ENCODE measurements around the gene MS4A2. TPM values are rescaled to one million over a fixed set of nuclear protein-coding genes. Genes with fewer than 3 reads are reported as not detected.
"Not testable (repeated sequence)": the region's sequence is repeated elsewhere in the genome, so short reads cannot be mapped to it uniquely, and the experiment has no call there.

MS4A2 gene
- polyA plus RNA-seq (2012; ENCODE audit: insufficient read depth, insufficient read length, low read depth) = not detected

DNA sequence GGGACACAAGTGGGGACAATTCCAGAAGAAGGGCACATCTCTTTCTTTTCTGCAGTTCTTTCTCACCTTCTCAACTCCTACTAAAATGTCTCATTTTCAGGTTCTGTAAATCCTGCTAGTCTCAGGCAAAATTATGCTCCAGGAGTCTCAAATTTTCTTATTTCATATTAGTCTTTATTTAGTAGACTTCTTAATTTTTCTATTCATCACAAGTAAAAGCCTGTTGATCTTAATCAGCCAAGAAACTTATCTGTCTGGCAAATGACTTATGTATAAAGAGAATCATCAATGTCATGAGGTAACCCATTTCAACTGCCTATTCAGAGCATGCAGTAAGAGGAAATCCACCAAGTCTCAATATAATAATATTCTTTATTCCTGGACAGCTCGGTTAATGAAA, at the start of gene MS4A2:
TSS of gene MS4A2 (plus strand) at position 301 of the 400 bp plus-strand sequence. CDS start 102 bp downstream, outside the sequence.
- Histone ChIP-seq H3K27me3 (no peaks in the 10 kb centered on the region), H3K36me3 (no peaks in the 10 kb centered on the region), H3K9me3 (no peaks in the 10 kb centered on the region), H3K4me1 (no peaks in the 10 kb centered on the region), H3K4me3 (ENCODE audit: low read depth, low read length) (no peak within 1 kb of the TSS)
- no peak for TF ChIP-seq CTCF (IDR thresholded peaks at IDR 0.05; ENCODE audit: low read depth, low read length)
- no peak for DNase-seq

- no peak for TF ChIP-seq CTCF (IDR thresholded peaks at IDR 0.05; ENCODE audit: low read depth, low read length)
- Histone ChIP-seq H3K9me3 (no peaks in the 10 kb centered on the region), H3K27me3 (no peaks in the 10 kb centered on the region), H3K36me3 (no peaks in the 10 kb centered on the region), H3K4me1 (no peaks in the 10 kb centered on the region), H3K4me3 (ENCODE audit: low read depth, low read length) (no peak within 1 kb of the TSS)
- DNase-seq = no peak
These were observed 48.4 kb upstream of the MS4A2 start, which contains the start of gene OOSP2 for GRCh38 chr11:60040109-60040508. Gene OOSP2 (plus strand): TSS chr11:60040409. CDS start chr11:60040460, 51 bp downstream.

DNA sequence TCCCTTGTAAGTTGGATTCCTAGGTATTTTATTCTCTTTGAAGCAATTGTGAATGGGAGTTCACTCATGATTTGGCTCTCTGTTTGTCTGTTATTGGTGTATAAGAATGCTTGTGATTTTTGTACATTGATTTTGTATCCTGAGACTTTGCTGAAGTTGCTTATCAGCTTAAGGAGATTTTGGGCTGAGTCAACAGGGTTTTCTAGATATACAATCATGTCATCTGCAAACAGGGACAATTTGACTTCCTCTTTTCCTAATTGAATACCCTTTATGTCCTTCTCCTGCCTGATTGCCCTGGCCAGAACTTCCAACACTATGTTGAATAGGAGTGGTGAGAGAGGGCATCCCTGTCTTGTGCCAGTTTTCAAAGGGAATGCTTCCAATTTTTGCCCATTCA, 38.0 kb upstream of the MS4A2 start:
- H3K27me3 ChIP-seq, H3K9me3 ChIP-seq, DNase-seq: not testable (repeated sequence)

GRCh38 chr11:60050839-60051238, 37.6 kb upstream of the MS4A2 start:
- H3K9me3 ChIP-seq; H3K4me1 ChIP-seq; H3K4me3 ChIP-seq (ENCODE audit: low read depth, low read length); H3K27me3 ChIP-seq; H3K36me3 ChIP-seq; DNase-seq: not testable (repeated sequence)

More for the DNA sequence above, 38.0 kb upstream of the MS4A2 start:
- H3K4me3 ChIP-seq (ENCODE audit: low read depth, low read length); H3K4me1 ChIP-seq; H3K36me3 ChIP-seq: not testable (repeated sequence)

DNA sequence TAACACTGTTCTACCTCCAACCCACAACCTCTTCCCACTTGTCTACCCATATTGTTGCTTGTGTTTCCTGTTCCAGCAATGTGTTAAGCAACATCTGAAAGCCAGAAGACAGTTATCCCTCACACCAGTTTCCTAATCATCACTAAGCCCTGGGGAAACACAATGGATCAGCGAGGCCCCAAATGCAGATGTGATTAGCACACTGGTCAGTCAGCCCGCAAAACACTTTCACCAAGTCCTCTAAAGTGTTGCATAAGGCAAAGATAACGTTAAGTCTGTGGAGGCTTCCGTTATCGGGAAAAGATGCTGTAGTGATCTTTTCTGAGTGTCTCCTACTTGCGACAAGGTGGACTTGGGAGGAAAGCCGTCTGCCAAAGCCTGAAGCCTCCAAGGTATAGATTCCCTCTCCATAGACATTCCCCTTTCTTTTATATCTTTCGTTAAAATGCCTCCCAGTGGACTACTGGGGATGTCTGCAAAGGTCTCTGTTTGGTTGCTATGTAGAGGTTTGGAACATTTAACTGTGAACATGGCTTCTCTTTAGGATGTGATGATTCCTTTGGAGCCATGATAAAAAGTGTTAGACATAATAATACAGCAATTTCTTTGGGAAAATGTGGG, 32.0 kb upstream of the MS4A2 start, which contains the start of gene MS4A3:
TSS of gene MS4A3 (plus strand) at position 317 of the 621 bp plus-strand sequence. CDS start 4,496 bp downstream, outside the sequence.
- DNase-seq = no peak
- Histone ChIP-seq H3K27me3 (no peaks in the 10 kb centered on the region), H3K4me1 (no peaks in the 10 kb centered on the region), H3K4me3 (ENCODE audit: low read depth, low read length) (no peak within 1 kb of the TSS), H3K36me3 (no peaks in the 10 kb centered on the region), H3K9me3 (no peaks in the 10 kb centered on the region)
- no peak for TF ChIP-seq CTCF (IDR thresholded peaks at IDR 0.05; ENCODE audit: low read depth, low read length)

DNA sequence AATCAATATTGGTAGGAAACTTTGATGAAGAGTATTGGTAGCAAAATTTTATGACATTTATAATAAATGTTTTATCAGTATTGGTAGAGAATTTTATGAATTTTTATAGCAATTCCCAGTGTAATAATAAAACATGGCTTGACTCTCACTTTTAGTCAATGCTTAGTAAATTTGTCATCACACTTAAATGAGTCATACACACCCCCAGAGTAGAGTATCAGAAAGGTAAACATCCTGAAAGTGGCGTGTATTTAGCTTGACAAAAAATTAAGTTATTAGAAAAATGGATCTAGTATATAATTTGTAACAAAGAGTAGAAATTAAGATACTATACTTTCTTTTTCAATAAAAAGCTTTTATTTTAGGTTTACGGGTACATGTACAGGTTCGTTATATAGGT, 29.4 kb upstream of the MS4A2 start:
- Histone ChIP-seq H3K27me3 (no peaks in the 10 kb centered on the region), H3K36me3 (no peaks in the 10 kb centered on the region), H3K9me3 (no peaks in the 10 kb centered on the region), H3K4me3 (ENCODE audit: low read depth, low read length) (no peak overlapping the region), H3K4me1 (no peaks in the 10 kb centered on the region)
- no peak for TF ChIP-seq CTCF (IDR thresholded peaks at IDR 0.05; ENCODE audit: low read depth, low read length)
- no peak for DNase-seq

DNA sequence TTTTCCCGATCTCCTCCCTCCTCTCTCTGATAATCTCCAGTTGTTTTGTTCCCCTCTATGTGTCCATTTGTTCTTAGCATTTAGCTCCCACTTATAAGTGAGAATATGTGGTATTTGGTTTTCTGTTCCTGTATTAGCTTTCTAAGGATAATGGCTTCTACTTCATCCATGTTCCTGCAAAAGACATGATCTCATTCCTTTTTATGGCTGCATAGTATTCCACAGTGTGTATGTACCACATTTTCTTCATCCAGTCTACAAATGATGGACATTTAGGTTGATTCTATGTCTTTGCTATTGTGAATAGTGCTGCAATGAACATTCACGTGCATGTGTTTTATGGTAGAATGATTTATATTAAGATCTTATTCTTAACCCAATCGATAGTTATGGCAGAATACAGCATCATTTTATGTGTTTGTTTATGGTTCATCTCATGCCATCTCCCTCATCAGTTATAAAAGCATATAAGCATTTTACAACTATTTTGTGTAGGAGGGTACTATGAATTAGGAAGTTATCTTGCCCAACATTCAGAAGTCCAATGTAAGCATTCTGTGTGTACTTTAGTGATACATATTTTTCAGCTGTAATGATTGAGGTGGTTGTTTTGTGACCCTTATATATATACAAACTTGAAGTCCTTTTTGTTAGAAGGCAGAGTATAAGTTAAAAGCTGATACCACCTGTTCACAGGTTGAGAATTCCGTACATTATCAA, 28.8 kb upstream of the MS4A2 start:
- no peaks in the 10 kb centered on the region for H3K4me1 ChIP-seq

More for the DNA sequence above, 28.8 kb upstream of the MS4A2 start:
- H3K27me3 ChIP-seq = no peaks in the 10 kb centered on the region
- H3K36me3 ChIP-seq = no peaks in the 10 kb centered on the region
- DNase-seq = no peak
- no peak overlapping the region for H3K4me3 ChIP-seq (ENCODE audit: low read depth, low read length)
- TF ChIP-seq CTCF (IDR thresholded peaks at IDR 0.05; ENCODE audit: low read depth, low read length) = no peak
- H3K9me3 ChIP-seq = no peaks in the 10 kb centered on the region
